NCI-H2196 treated with DMSO at 0.1 percent for 48 hours (cell line): ENCODE results near the gene MSLN.

ENCODE experiments used
- DNase-seq: peaks from one replicate; lab custom pipeline; 2025; ENCODE audit not compliant: unreplicated experiment; lab: John Stamatoyannopoulos, UW

The MSLN gene

DNA sequence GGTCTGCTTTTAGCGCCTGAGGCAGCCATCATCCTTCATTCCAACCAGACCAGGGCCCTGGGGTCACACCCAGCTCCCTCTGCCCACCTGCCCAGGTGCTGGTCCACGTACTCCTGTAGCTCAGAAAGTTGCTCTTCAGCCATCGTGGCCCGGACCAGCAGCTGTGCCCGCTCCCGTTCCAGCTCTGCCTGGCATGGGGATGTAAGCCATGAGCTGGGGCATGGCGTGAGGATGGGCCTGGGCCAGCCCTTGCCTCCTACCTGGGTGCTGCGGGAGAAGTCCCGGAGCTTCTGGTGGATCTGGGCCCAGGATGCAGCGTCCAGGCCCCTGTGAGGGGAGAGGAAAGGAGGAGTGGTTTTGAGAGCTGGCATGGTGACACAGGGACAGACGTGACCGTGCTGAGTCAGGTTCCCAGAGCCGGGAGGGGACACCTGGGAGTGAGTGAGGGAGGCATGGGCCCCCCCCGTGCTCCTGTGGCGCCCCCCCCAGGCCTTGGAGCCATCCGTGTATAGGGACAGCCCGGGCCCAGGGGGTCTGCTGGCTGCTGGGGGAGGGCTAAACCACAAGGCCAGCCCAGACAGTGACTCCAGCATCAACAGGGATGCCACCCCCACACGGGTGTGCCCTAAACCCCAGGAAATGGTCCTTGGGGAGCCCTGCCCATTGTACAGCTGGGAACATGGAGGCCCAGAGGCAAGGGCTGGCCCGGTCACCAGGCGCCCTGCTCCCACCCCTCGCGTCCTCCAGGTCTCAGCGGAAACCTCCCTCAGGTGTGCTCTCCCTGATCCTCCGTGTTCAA lies 37.5 kb upstream of the MSLN start:
- DNase-seq, result no peak

DNA sequence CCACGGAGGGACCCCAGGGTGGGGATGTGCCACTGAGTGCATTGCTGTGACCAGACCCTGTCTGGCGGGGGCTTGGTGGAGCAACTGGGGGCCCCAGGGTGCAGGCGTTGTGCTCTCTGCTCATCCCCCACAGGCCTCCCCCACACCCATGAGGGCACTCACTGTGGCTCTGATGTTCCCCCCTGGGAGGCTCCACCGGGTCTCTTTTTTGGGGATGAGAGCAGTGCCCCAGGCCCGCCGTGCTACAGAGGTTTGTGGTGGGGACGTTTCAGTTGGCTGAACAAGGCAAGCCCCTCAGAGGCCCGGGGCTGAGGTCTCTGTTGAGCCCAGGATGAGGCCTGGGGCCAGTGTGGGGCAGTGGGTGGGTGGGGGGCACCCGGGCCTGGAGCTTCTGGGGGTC lies 36.8 kb upstream of the MSLN start:
- DNase-seq, result no peak

DNA sequence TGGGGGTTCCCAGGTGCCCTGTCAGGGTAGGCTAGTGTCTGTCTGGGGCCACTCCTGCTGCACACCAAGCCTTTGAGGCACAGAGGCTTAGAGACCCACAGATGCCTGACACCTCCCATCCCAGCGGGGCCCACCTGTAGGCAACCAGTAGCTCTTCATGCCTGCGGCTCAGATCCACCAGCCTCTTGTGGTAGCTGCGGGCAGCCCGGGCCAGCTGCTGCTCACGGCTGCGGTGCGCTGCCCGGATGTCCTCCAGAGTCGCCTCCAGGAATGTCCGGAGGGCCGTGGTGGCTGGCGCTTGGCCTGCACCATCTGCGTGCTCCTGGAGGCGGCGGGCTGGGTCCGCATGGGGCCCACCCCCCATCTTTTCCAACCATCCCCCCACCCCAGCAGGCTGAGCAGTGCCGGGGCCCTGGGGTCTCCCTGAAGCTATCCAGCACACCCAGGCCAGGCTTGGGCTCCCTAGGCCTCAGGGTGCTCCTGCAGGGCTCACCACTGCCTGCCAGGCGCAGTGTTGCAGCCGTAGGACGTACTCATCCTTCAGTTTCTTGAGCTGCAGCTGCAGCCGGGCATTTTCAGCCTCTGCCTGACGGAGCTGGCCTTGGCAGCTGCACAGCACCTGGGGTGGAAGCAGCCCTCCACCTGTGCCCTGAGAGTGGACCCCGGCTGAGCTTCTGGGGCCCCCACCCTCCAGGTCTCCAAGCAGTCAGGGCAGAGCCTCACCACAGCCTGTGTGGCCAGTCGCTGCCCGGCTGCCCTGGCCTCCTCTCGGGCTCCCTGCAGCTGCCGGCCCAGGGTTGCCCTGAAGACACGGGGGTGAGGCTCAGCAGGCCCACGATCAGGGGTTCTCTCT lies 36.1 kb upstream of the MSLN start:
- DNase-seq, result no peak

- DNase-seq, result no peak
Observed at GRCh38 chr16:725041-725376, 35.5 kb upstream of the MSLN start.

- no peak for DNase-seq
Observed at GRCh38 chr16:725463-726187, 34.9 kb upstream of the MSLN start.

GRCh38 chr16:726188-726437 lies 34.4 kb upstream of the MSLN start:
- no peak for DNase-seq

- DNase-seq, result no peak
Observed at GRCh38 chr16:726438-727290, 33.9 kb upstream of the MSLN start, which contains the start of the genes CCDC78 and HAGHL. Gene CCDC78 (minus strand): TSS chr16:726443. CDS start chr16:726367, 76 bp downstream. Gene HAGHL (plus strand): TSS chr16:727106. CDS start chr16:727510, 404 bp downstream.

GRCh38 chr16:727291-727977 lies 33.1 kb upstream of the MSLN start:
- DNase-seq, result no peak

- peak; percentile 77 for DNase-seq
Observed at GRCh38 chr16:728131-728889, 32.2 kb upstream of the MSLN start.

DNA sequence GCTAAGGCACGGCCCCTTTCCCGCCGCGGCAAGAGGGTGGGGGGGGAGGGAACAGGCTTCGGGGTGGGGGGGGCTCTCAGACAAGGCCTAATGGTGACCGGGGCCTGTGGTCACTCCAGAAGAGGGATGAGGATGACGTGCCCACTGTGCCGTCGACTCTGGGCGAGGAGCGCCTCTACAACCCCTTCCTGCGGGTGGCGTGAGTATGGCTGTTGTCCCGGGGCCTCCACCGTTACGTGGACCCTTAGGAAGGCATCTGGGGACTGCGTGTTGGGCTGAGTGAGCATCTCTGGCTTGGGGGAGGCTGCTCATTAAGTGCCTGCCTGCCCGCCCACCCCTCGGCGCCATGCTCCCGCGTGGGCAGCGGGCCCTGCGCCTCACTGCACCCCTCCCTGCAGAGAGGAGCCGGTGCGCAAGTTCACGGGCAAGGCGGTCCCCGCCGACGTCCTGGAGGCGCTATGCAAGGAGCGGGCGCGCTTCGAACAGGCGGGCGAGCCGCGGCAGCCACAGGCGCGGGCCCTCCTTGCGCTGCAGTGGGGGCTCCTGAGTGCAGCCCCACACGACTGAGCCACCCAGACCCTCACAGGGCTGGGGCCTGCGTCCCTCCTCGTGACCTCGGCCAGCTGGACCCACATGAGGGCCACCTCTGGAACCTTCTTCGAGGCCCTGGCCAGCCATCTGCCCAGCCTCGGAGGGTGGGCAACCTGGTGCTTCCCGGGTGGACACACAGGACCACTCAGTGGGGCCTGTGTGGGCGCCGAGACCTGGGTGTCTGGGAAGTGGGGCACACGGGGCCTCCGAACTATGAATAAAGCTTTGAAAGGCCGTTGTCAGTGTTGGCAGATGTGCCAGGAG lies 31.4 kb upstream of the MSLN start:
- DNase-seq, result no peak

- no peak for DNase-seq
Observed at GRCh38 chr16:729768-730665, 30.5 kb upstream of the MSLN start.

GRCh38 chr16:730666-731509 lies 29.6 kb upstream of the MSLN start:
- DNase-seq, result no peak

GRCh38 chr16:732332-732731 lies 28.2 kb upstream of the MSLN start:
- no peak for DNase-seq

DNA sequence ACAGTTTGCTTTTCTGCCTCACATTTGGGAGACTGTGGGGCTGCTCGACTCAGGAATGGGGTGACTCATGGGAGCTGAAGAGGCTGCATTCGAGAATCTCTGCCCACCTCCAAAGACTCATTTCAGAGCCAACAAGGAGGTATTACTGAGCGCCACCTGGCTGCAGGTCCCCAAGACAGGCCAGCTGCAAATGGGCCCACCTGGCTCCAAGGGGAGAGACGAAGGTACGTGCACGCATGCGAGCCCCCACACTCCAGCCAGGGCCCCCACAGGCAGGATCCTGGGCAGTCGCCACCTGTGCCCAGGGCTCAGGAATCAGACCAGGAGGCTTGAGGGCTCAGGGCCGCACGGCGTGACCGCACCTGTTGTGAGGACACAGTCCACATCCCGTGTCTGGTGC lies 27.6 kb upstream of the MSLN start:
- DNase-seq, result no peak

GRCh38 chr16:733382-734207 lies 26.9 kb upstream of the MSLN start:
- DNase-seq, result no peak
